ENCODE results near the gene SF3A1. TPM values are rescaled to one million over a fixed set of nuclear protein-coding genes. Genes with fewer than 3 reads are reported as not detected.

The SF3A1 gene
- total RNA-seq, 1 donor from 2014 or later: 92.9 TPM

DNA sequence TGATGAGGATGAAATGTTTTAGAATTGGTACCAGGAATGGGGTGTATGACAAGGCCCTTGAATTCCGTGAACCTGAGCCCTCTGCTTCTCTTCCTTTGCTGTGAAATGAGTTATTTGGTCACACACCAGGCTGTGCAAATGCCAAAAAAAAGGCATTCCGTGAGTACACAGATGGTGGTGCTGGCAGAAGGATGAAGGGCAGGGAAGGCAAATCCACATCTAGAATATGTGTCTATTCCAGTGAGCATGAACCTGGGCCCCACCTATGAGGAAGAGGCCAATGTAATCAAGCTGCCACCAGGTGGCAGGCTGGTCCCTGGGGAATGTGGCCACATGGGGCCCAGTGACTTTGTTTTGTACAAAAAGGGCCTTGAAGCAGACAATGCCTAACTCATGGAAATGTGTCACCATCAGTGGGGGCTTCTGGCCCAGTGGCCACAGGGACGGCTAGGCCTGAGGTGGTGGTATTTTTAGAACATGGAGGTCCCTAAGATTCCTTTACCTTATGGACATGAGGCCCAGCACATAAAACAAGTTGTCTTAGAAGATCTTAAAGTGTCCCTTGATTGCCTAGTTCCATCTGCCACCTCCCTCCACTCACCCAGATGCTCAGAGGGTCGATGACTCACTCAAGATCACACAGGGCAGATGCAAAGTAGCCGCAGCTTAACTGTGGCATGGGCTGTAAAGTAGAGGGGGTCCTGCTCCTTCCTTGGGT, 34.4 kb upstream of the SF3A1 start:
- no peak overlapping the region for H3K27ac ChIP-seq
- H3K4me1 ChIP-seq: peaks cover 8 to 11% of the 10 kb centered on the region in 2 donors
- peak in 1 of 2 donors; percentile 74 for DNase-seq (ENCODE audit: low spot score in 2 of 2)
- no peaks in the 10 kb centered on the region for H3K9me3 ChIP-seq
- no peaks in the 10 kb centered on the region for H3K27me3 ChIP-seq
- TF ChIP-seq, protein P1, sequence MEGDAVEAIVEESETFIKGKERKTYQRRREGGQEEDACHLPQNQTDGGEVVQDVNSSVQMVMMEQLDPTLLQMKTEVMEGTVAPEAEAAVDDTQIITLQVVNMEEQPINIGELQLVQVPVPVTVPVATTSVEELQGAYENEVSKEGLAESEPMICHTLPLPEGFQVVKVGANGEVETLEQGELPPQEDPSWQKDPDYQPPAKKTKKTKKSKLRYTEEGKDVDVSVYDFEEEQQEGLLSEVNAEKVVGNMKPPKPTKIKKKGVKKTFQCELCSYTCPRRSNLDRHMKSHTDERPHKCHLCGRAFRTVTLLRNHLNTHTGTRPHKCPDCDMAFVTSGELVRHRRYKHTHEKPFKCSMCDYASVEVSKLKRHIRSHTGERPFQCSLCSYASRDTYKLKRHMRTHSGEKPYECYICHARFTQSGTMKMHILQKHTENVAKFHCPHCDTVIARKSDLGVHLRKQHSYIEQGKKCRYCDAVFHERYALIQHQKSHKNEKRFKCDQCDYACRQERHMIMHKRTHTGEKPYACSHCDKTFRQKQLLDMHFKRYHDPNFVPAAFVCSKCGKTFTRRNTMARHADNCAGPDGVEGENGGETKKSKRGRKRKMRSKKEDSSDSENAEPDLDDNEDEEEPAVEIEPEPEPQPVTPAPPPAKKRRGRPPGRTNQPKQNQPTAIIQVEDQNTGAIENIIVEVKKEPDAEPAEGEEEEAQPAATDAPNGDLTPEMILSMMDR (IDR thresholded peaks at IDR 0.05): peak; percentile 37 to 54 (median 46)
- H3K4me3 ChIP-seq: no peak overlapping the region
- H3K36me3 ChIP-seq: no peaks in the 10 kb centered on the region
- intact Hi-C loops (cut with DNase I): loop anchor here (2.0 kb wide), 1 partner anchor 94 kb away; no protein-coding TSS in a partner anchor

DNA sequence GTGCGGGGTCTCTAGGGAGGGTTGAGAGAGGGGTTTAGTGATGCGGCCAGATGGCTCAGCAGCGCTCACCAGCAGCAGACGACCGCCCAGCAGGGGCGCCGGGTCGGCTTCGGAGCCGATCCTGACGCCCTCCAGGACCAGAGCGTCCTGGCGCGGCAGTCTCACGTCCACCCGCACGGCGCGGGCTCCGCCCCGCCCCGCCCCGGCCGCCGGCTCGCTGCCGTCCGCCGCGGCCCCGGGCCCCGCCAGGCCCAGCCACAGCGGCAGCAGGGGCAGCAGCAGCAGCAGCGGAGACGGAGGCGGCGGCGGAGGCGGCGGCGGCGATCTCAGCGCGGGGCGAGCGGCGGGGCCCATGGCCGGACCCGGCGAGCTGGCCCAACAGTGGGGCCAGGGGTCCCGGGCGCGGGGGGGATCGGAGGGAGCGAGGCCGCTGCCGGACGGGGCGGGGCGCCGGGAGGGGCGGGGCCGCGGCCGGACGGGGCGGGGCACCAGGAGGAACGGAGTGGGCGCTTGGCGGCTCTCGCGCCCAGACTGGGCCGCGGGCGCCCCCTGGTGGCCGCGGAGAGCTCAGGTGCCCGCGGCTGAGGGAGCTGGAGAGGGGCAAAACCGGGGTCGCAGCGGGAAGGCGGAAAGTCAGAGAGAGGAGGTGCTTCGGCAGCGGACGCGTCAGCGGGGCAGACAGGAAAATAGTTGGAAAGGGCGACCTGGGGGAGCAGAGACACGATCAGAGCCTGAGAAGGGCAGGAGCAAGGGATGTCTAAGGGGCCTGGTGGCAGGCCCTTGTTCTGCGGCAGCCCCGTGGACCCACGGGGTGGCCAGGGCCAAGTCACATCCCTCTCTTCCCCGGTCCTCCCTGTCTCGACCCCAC, 30.5 kb upstream of the SF3A1 start, which contains the start of gene RNF215:
TSS of gene RNF215 (minus strand) at position 452 of the 868 bp plus-strand sequence. CDS start at position 354, 98 bp downstream.
- Histone ChIP-seq H3K36me3 (peaks cover 5 to 7% of the 10 kb centered on the region in 2 donors), H3K4me3 (peak within 1 kb of the TSS; percentile 73 to 86), H3K27ac (peak within 1 kb of the TSS; percentile 59 to 70), H3K27me3 (no peaks in the 10 kb centered on the region), H3K9me3 (no peaks in the 10 kb centered on the region), H3K4me1 (peaks cover 8 to 11% of the 10 kb centered on the region in 2 donors)
- peak in 1 of 2 donors; percentile 88 for DNase-seq (ENCODE audit: low spot score in 2 of 2)
- intact Hi-C loops (cut with DNase I): loop anchor here (1.0 to 2.0 kb wide), 6 partner anchors 31 to 278 kb away; partner anchors contain the start of genes MTFP1 and SF3A1
- TF ChIP-seq, protein P1 (IDR thresholded peaks at IDR 0.05): peak; percentile 75 to 95 (median 85)

DNA sequence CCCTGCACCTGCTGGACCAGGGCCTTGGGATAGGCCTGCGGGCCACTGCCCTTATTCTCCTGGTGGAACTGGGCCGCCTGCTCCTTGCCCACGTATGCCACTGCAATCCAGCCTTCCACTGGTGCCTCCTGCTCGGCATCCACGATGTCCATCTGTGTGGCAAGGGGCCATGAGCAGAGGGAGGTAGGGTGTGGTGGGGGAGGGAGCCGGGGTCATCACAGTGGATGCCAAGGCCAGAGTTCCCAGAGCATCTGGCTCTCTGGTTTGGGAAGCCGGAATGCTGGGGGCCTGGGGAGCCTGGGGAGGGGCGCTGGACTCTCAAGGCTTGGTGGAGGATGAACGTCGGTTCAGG, 29.9 kb upstream of the SF3A1 start:
- H3K27ac ChIP-seq: peak overlapping the region; percentile 59 to 70
- peak overlapping the region; percentile 73 to 86 for H3K4me3 ChIP-seq
- H3K27me3 ChIP-seq: no peaks in the 10 kb centered on the region
- peaks cover 7 to 8% of the 10 kb centered on the region in 2 donors for H3K36me3 ChIP-seq
- no peaks in the 10 kb centered on the region for H3K9me3 ChIP-seq
- DNase-seq (ENCODE audit: low spot score in 2 of 2): no peak
- TF ChIP-seq, protein P1 (IDR thresholded peaks at IDR 0.05): no peak
- H3K4me1 ChIP-seq: peaks cover 8 to 11% of the 10 kb centered on the region in 2 donors
- intact Hi-C loops (cut with DNase I): loop anchor here (2.0 kb wide), 3 partner anchors 38 to 278 kb away; partner anchors contain the start of gene MTFP1

DNA sequence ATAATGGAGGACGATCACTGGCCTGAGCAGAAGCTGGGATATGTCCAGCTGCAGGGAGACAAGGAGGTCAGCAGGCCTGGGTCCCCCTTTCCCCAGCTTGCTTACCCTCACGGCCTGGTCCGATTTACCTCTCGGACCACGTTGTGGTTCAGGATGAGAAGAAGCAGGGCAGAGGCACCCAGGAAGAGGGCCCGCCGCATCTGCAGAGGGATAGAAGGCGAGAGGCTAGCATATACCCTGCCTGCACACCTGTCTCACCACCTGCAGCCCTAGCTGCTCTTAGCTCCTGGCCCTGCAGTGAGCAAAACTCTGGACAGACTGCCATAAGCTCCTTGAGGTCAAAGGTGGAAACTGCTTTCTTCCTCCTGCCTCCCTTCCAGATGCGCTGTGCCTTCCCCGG, 29.2 kb upstream of the SF3A1 start:
- H3K9me3 ChIP-seq: no peaks in the 10 kb centered on the region
- H3K4me3 ChIP-seq: no peak overlapping the region
- no peaks in the 10 kb centered on the region for H3K27me3 ChIP-seq
- H3K27ac ChIP-seq: no peak overlapping the region
- DNase-seq (ENCODE audit: low spot score in 2 of 2): no peak
- TF ChIP-seq, protein P1 (IDR thresholded peaks at IDR 0.05): no peak
- peaks cover 7 to 12% of the 10 kb centered on the region in 2 donors for H3K36me3 ChIP-seq
- peaks cover 8 to 11% of the 10 kb centered on the region in 2 donors for H3K4me1 ChIP-seq
- intact Hi-C loops (cut with DNase I): loop anchor here (2.0 kb wide), 3 partner anchors 39 to 277 kb away; partner anchors contain the start of gene MTFP1

DNA sequence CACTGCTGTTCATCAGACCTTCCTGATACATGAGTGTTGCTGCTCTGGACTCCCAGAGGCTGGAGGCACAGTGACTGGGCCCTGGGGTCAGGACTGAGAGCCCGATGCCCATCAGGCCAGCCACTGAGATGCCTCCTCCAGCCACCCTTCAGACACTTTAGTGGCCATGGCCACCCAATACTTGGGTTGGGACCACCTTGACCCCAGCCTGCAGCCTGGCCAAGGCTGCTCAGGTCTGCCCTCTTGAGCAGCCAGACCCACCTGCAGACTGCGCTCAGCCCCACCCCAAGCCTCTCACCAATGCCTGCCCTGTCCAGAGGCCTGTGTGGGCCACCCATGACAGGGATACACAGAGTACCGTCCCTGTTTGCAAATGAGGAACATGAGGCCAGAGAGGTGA, 26.4 kb upstream of the SF3A1 start:
- Histone ChIP-seq H3K27ac (no peak overlapping the region), H3K4me1 (peaks cover 8 to 11% of the 10 kb centered on the region in 2 donors), H3K36me3 (peaks cover 11 to 27% of the 10 kb centered on the region in 2 donors), H3K4me3 (no peak overlapping the region), H3K9me3 (no peaks in the 10 kb centered on the region), H3K27me3 (no peaks in the 10 kb centered on the region)
- DNase-seq (ENCODE audit: low spot score in 2 of 2): no peak
- TF ChIP-seq, protein P1 (IDR thresholded peaks at IDR 0.05): no peak
- intact Hi-C loops (cut with DNase I): no loop called here

Measured in ascending aorta (tissue), 2 donors.